K562 (cell line): ENCODE results near the gene SH2D3A. TPM values are rescaled to one million over a fixed set of nuclear protein-coding genes. Genes with fewer than 3 reads are reported as not detected.

ENCODE experiments used
- ATF7 ChIP-seq: fragments of 450-650 bp; IDR thresholded peaks from 2 replicates; pipeline ENCODE4 v1.7.1; 2014; ENCODE audit warnings: mild to moderate bottlenecking, moderate library complexity
- BCLAF1 ChIP-seq, 2 experiments: fragments of 450-650 bp in 1 of 2; IDR thresholded peaks; 2 replicates each; pipeline ENCODE4 v1.6.1; 2011 to 2017; ENCODE audit warnings: low read depth in 2 of 2, antibody characterized with exemption in 1 of 2, borderline replicate concordance in 1 of 2, low read length in 1 of 2, mild to moderate bottlenecking in 1 of 2, mixed read lengths in 1 of 2; ENCODE audit not compliant: control insufficient read depth in 1 of 2
- CBFA2T2 ChIP-seq: fragments of 450-650 bp; conservative IDR thresholded peaks from 2 replicates; pipeline ENCODE4 v1.6.1; 2017; ENCODE audit warnings: mild to moderate bottlenecking
- CEBPB ChIP-seq: fragments of 450-650 bp; IDR thresholded peaks from 2 replicates; pipeline ENCODE4 v1.6.1; 2016; ENCODE audit warnings: missing genetic modification characterization, missing compliant biosample characterization
- DNMT1 ChIP-seq: fragments of 450-650 bp; IDR thresholded peaks from 2 replicates; pipeline ENCODE4 v1.6.1; 2016; ENCODE audit warnings: antibody characterized with exemption, mild to moderate bottlenecking
- ESRRA ChIP-seq: fragments of 450-650 bp; IDR thresholded peaks from 2 replicates; pipeline ENCODE4 v1.6.1; 2014; ENCODE audit warnings: low read depth, mild to moderate bottlenecking, moderate library complexity, borderline replicate concordance
- ETV1 ChIP-seq: fragments of 450-650 bp; conservative IDR thresholded peaks from 2 replicates; pipeline ENCODE4 v1.6.1; 2016; ENCODE audit warnings: missing genetic modification characterization, control low read depth, low read depth, missing compliant biosample characterization
- HOMEZ ChIP-seq: fragments of 250-450 bp; sonication (Bioruptor Pico); IDR thresholded peaks from 2 replicates; pipeline ENCODE4 v1.4.0; 2020; ENCODE audit warnings: mild to moderate bottlenecking, moderate library complexity
- NR0B1 ChIP-seq: fragments of 450-650 bp; IDR thresholded peaks from one replicate; pipeline ENCODE4 v1.6.1; 2018; ENCODE audit warnings: mild to moderate bottlenecking, moderate library complexity; ENCODE audit not compliant: partially characterized antibody
- NR2C2 ChIP-seq, 2 experiments: fragments of 200-800 bp in 1 of 2; sonication (Bioruptor generic) in 1 of 2; sonication (generic) in 1 of 2; formaldehyde crosslinking in 1 of 2; IDR thresholded peaks; 2 replicates each; pipeline versions ENCODE4 v1.6.1 to v1.8.0; 2016 to 2022; ENCODE audit warnings: mild to moderate bottlenecking in 1 of 2, missing compliant biosample characterization in 1 of 2, missing genetic modification characterization in 1 of 2, missing genetic modification reagents in 1 of 2
- PHF8 ChIP-seq: fragments of 200-600 bp; sonication (generic); IDR thresholded peaks from 2 replicates; pipeline ENCODE4 v1.6.1; 2012; ENCODE audit warnings: mixed run types, mild to moderate bottlenecking, inconsistent platforms, low read length, moderate library complexity, borderline replicate concordance
- RAD21 ChIP-seq, 2 experiments: fragments of 250-450 bp in 1 of 2; fragments of 450-650 bp in 1 of 2; sonication (Bioruptor Pico) in 1 of 2; formaldehyde crosslinking in 1 of 2; IDR thresholded peaks in 1 of 2; conservative IDR thresholded peaks in 1 of 2; 2 replicates each; pipeline versions ENCODE4 v1.4.0 to v1.8.0; 2020 to 2022; ENCODE audit warnings: mild to moderate bottlenecking in 2 of 2, moderate library complexity in 1 of 2
- RCOR1 ChIP-seq, 2 experiments: IDR thresholded peaks; 2 replicates each; pipeline ENCODE4 v1.6.1; 2012; ENCODE audit warnings: low read depth in 2 of 2, low read length in 2 of 2, borderline replicate concordance in 1 of 2, improper control_type of control experiment in 1 of 2
- RUNX1 ChIP-seq: sonication (generic); IDR thresholded peaks from 2 replicates; pipeline ENCODE4 v1.6.1; 2016; ENCODE audit warnings: antibody characterized with exemption, low read depth
- SMAD2 ChIP-seq: fragments of 150-350 bp; IDR thresholded peaks from 2 replicates; pipeline ENCODE4 v1.6.1; 2014; ENCODE audit warnings: low read depth, mild to moderate bottlenecking, low read length
- SRSF7 ChIP-seq: fragments of 200-400 bp; formaldehyde crosslinking; optimal IDR thresholded peaks from 2 replicates; pipeline ENCODE3; 2017; ENCODE audit warnings: mild to moderate bottlenecking, low read depth, low read length
- ZNF124 ChIP-seq: sonication (generic); formaldehyde crosslinking; IDR thresholded peaks from 2 replicates; pipeline ENCODE4 v1.8.1; 2022; ENCODE audit warnings: missing genetic modification reagents
- ZNF586 ChIP-seq: fragments of 450-650 bp; formaldehyde crosslinking; conservative IDR thresholded peaks from 2 replicates; pipeline ENCODE4 v1.4.0; 2020; ENCODE audit warnings: mild to moderate bottlenecking, moderate library complexity
- ZNF764 ChIP-seq: fragments of 250-450 bp; sonication (Bioruptor Pico); IDR thresholded peaks from 2 replicates; pipeline ENCODE4 v1.4.0; 2020; ENCODE audit warnings: low read depth, mild to moderate bottlenecking, moderate library complexity
- ZZZ3 ChIP-seq: fragments of 450-650 bp; IDR thresholded peaks from 2 replicates; pipeline ENCODE4 v1.6.1; 2016; ENCODE audit warnings: antibody characterized with exemption, mild to moderate bottlenecking, moderate library complexity
- polyA plus RNA-seq, 8 experiments: library from polyadenylated mRNA; depleted of rRNA in 4 of 8; stranded (reverse) in 5 of 8; unstranded in 3 of 8; fragments of >200 nt; fragmentation: Nextera tagmentation in 2 of 8; fragmentation: Illumina TruSeq in 1 of 8; extraction: Ambion mirVana in 2 of 8; extraction: Trizol in 1 of 8; gene quantifications; 2 replicates each; pipeline versions ENCODE4 v1.2.1 to v1.2.3, GENCODE V29; 2011 to 2014; ENCODE audit warnings: inconsistent platforms in 1 of 8, missing spikeins in 1 of 8
- total RNA-seq, 7 experiments: library from RNA; depleted of rRNA in 6 of 7; stranded (reverse); fragments of >200 nt in 6 of 7; fragmentation: Illumina TruSeq in 2 of 7; extraction: Trizol in 2 of 7; gene quantifications; 2 replicates each; pipeline versions ENCODE4 v1.2.1 to v1.2.3, GENCODE V29; 2011 to 2021; ENCODE audit warnings: low replicate concordance in 1 of 7

Gene SH2D3A
- total and polyA plus RNA-seq, 9 of the 15 experiments (the other 6 are each of a cell fraction or from before 2014, with no cell fraction given) = 0.75 to 26.3 (median 8.9) TPM

GRCh38 chr19:6737873-6738786 is 29.1 kb downstream of the SH2D3A start (continued):
- TF ChIP-seq RCOR1 (IDR thresholded peaks at IDR 0.05; ENCODE audit: borderline replicate concordance in 1 of 2, low read depth in 2 of 2, low read length in 2 of 2) (peak in 1 of 2 experiments; percentile 50; a peak in 1 of 4 replicates), RAD21 (CRISPR knock-in tag; conservative IDR thresholded peaks at IDR 0.05 in 1 of 2, IDR thresholded peaks at IDR 0.05 in 1 of 2) (peak; percentile 83 to 86), PHF8 (peak; percentile 6; the same call in 1 of the 2 replicates), ESRRA (peak; percentile 61), ATF7 (no peak), ETV1 (tag) (peak; percentile 81), ZNF124 (CRISPR knock-in tag) (no peak), CEBPB (tag) (peak; percentile 90), ZZZ3 (no peak), NR2C2 (CRISPR knock-in tag; IDR thresholded peaks at IDR 0.05) (peak; percentile 95), NR2C2 (tag; IDR thresholded peaks at IDR 0.05) (peak; percentile 99), NR0B1 (no peak), SMAD2 (no peak), ZNF586 (peak; percentile 68; the same call in 1 of the 2 replicates), HOMEZ (CRISPR knock-in tag) (no peak), ZNF764 (no peak), CBFA2T2 (peak; percentile 39; the same call in 1 of the 2 replicates), RUNX1 (no peak), SRSF7 (no peak), DNMT1 (no peak), BCLAF1 (IDR thresholded peaks at IDR 0.05; ENCODE audit: borderline replicate concordance in 1 of 2, control insufficient read depth in 1 of 2, low read depth in 2 of 2, low read length in 1 of 2) (no peak)
